Memory B cell (primary cell): ENCODE results near the gene RGS2.
A peak's percentile ranks its signal among the peaks of the same experiment; 100 is the strongest.

Experiments used
- ATAC-seq: fragments of 150-1000 bp; cut with Tn5 transposase; 2 replicates; pipeline ENCODE4 v1.10.0; 2021; ENCODE audit warnings: low read depth, mild to moderate bottlenecking, moderate library complexity
- DNase-seq, 2 donors: peaks; one replicate each; pipeline ENCODE4 v3.0.0; 2022; ENCODE audit warnings: low spot score in 2 of 2
- H3K27ac Mint-ChIP-seq: one replicate; pipeline ENCODE4 v1.8.0; 2022; ENCODE audit warnings: mild to moderate bottlenecking, moderate library complexity, mixed read lengths
- H3K27me3 Mint-ChIP-seq: one replicate; pipeline ENCODE4 v1.8.0; 2022; ENCODE audit warnings: mixed read lengths
- H3K36me3 Mint-ChIP-seq: one replicate; pipeline ENCODE4 v1.8.0; 2022; ENCODE audit warnings: mild to moderate bottlenecking, mixed read lengths
- H3K4me1 Mint-ChIP-seq: one replicate; pipeline ENCODE4 v1.8.0; 2022; ENCODE audit warnings: mixed read lengths
- H3K4me3 Mint-ChIP-seq: one replicate; pipeline ENCODE4 v1.8.0; 2022; ENCODE audit warnings: mild to moderate bottlenecking, moderate library complexity, mixed read lengths
- H3K9me3 Mint-ChIP-seq: one replicate; pipeline ENCODE4 v1.8.0; 2022; ENCODE audit warnings: mixed read lengths

The RGS2 gene, protein sequence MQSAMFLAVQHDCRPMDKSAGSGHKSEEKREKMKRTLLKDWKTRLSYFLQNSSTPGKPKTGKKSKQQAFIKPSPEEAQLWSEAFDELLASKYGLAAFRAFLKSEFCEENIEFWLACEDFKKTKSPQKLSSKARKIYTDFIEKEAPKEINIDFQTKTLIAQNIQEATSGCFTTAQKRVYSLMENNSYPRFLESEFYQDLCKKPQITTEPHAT

DNA sequence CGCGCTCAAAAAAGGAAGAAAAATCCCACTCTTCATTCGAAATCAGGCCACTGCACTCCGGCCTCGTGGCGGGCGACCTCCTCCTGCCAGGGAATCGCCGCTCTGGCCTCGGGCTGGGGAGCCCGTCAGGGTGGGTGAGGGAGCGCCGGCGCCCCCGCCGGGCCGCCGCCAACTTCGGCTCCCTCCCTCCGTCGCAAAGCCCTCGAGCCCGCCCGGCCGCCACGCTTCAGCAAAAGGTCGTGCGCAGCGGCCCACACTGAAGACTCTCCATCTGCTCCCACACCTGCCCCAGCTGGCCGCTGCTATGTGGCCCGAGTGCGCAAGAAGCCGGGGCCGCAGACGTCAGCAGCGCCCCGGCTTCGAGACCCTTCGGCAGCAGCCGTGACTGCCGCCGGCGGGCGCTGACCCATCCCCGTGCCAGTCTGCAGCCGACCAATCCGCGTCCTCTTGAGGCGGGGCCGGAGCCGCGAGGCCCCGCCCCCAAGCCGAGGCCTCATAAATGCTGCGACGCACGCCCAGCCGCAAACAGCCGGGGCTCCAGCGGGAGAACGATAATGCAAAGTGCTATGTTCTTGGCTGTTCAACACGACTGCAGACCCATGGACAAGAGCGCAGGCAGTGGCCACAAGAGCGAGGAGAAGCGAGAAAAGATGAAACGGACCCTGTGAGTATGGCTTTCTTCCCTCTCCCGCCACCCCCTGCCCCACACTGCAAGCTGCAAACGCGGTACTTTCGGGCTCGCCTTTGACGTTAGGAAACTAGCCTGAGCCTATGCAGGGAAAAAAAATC, at the start of gene RGS2:
Gene RGS2 (plus strand): TSS at position 522 of the 789 bp plus-strand sequence. CDS start 33 bp downstream, at position 555.
- H3K4me1 Mint-ChIP-seq, result peaks cover 26% of the 10 kb centered on the region
- peak; percentile 87 to 94 for DNase-seq
- H3K27me3 Mint-ChIP-seq, result no peaks in the 10 kb centered on the region
- peak within 1 kb of the TSS; percentile 97 for H3K27ac Mint-ChIP-seq
- peak; percentile 76 for ATAC-seq
- H3K9me3 Mint-ChIP-seq, result no peaks in the 10 kb centered on the region
- peaks cover 2% of the 10 kb centered on the region for H3K36me3 Mint-ChIP-seq
- H3K4me3 Mint-ChIP-seq, result peak within 1 kb of the TSS; percentile 98

DNA sequence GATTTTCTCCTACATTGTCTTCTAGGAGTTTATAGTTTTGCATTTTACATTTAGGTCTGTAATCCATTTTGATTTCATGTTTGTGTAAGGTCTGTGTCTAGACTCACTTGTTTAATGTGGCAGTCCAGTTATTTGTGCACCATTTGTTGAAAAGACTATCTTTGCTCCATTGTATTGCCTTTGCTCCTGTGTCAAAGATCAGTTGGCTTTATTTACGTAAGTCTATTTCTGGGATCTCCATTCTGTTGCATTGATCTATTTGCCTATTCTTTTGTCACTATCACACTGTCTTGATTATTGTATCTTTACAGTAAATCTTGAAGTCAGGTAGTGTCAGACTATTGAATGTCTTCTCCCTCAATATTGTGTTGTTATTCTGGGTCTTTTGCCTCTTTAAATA, 49.7 kb upstream of the RGS2 start:
- Mint-ChIP-seq H3K9me3 (peaks cover 3% of the 10 kb centered on the region), H3K36me3 (no peaks in the 10 kb centered on the region), H3K4me3 (no peak overlapping the region), H3K27me3 (peaks cover 9% of the 10 kb centered on the region), H3K27ac (no peak overlapping the region), H3K4me1 (no peaks in the 10 kb centered on the region)
- no peak for ATAC-seq
- DNase-seq, result no peak

DNA sequence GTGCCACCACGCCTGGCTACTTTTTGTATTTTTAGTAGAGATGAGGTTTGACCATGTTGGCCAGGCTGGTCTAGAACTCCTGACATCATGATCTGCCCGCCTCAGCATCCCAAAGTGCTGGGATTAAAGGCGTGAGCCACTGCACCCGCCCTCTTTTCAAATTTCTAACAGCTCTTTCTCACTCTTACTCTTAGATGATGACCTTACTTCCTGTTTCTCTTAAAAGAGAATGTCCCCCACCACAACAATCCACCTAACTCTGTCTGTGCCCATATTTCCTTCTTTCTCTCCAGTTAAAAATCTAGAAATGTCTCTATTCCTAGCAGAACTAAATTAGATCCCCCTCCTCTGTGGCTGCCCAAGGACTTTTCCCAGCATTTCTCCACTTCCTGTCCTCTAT, 46.6 kb upstream of the RGS2 start:
- H3K9me3 Mint-ChIP-seq, result peaks cover 3% of the 10 kb centered on the region
- DNase-seq (no peak), ATAC-seq (no peak)
- H3K4me3 Mint-ChIP-seq, result no peak overlapping the region
- peaks cover 10% of the 10 kb centered on the region for H3K27me3 Mint-ChIP-seq
- H3K36me3 Mint-ChIP-seq, result no peaks in the 10 kb centered on the region
- H3K4me1 Mint-ChIP-seq, result no peaks in the 10 kb centered on the region
- H3K27ac Mint-ChIP-seq, result no peak overlapping the region

DNA sequence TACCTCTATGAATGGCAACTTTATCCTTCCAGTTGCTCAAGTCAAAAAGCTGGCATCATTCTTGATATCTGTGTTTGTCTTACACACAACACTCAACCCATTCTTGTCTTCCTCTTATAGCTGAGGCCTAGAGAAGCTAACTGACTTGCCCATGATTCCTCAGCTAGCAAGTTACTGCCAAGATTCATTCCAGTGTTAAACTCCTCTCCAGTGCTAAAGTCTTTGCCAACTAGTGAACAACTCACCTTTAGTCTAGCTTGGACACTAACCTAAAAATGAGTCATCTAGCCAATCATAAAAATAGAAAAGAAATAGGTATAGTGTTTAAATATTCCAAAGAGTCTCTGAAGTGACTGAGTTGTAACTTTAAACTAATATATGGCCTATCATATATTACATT, 45.6 kb upstream of the RGS2 start:
- Mint-ChIP-seq H3K27ac (no peak overlapping the region), H3K9me3 (peaks cover 3% of the 10 kb centered on the region), H3K4me1 (no peaks in the 10 kb centered on the region), H3K27me3 (peaks cover 12% of the 10 kb centered on the region), H3K4me3 (no peak overlapping the region), H3K36me3 (no peaks in the 10 kb centered on the region)
- DNase-seq (no peak), ATAC-seq (no peak)

DNA sequence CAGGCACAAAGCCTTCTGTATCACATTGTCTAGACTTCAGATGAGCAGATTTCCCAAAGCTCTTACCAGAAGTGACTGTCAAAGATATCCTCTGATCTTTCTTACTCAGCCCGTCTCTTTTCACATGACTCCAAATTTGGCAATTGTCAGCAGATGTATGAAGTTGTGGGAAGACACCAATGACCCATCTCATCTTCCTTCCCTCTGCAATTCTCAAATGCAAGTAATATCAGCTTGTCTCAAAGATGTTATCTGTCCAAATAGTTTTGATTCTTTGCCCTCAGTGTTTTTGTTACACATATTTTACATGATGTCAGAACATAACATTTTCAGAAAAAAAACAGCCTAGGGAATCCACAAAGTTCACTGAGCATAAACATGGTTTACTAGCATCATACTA, 45.1 kb upstream of the RGS2 start:
- Mint-ChIP-seq H3K27me3 (peaks cover 12% of the 10 kb centered on the region), H3K36me3 (no peaks in the 10 kb centered on the region), H3K4me1 (no peaks in the 10 kb centered on the region), H3K4me3 (no peak overlapping the region), H3K27ac (no peak overlapping the region), H3K9me3 (peaks cover 1% of the 10 kb centered on the region)
- DNase-seq (no peak), ATAC-seq (no peak)

DNA sequence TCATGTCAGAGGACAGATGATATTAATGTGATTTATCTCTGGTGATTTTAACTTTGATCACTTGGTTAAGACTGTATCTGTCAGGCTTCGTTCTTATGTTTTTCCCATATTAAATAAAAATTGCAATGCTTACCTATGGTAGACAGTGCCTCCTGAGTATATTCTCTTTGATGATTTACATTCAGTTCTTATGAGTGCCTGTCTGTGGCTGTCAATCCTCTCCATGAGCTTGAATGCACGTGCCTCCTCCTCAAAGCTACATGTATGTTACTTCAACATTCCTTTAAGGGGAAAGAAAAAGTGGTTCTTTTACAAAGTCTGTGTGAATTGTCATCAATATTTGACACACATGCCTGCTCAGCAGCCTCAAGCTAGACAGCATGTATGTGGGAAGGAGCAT, 44.2 kb upstream of the RGS2 start:
- DNase-seq, result no peak
- H3K36me3 Mint-ChIP-seq, result no peaks in the 10 kb centered on the region
- H3K27ac Mint-ChIP-seq, result no peak overlapping the region
- H3K27me3 Mint-ChIP-seq, result peaks cover 17% of the 10 kb centered on the region
- H3K9me3 Mint-ChIP-seq, result no peaks in the 10 kb centered on the region
- no peak for ATAC-seq
- no peak overlapping the region for H3K4me3 Mint-ChIP-seq
- H3K4me1 Mint-ChIP-seq, result no peaks in the 10 kb centered on the region

DNA sequence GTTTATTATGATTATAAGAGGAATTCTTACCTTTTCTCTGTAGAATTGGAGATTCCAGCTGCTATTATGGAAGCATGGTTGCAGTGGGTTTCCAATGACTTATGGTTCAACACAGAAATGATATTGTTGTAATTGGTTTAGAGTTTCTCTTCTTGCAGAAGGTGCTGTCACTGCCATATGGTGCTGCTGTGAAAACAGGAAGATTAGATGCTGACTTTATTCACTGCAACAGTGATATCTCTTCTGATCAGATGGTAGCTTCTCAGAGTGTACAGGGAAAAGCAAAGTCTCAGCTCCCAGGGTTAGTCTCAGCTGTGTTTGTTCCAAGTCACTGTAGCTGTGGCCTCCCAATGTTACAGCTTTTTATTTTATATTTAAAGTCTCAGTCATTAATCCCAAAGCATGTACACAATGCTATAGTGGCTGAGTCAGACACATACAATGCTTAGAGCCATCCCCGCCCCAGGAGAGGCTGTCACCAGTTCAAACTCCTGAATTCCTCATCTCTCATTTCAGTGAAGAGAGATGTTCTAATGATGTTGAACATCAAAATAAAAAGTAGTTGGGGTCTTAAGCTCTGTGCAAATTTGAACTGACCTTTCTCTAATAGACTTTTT, 42.7 kb upstream of the RGS2 start:
- no peaks in the 10 kb centered on the region for H3K9me3 Mint-ChIP-seq
- no peak overlapping the region for H3K27ac Mint-ChIP-seq
- DNase-seq (no peak), ATAC-seq (no peak)
- H3K4me1 Mint-ChIP-seq, result no peaks in the 10 kb centered on the region
- peaks cover 17% of the 10 kb centered on the region for H3K27me3 Mint-ChIP-seq
- no peaks in the 10 kb centered on the region for H3K36me3 Mint-ChIP-seq
- no peak overlapping the region for H3K4me3 Mint-ChIP-seq

DNA sequence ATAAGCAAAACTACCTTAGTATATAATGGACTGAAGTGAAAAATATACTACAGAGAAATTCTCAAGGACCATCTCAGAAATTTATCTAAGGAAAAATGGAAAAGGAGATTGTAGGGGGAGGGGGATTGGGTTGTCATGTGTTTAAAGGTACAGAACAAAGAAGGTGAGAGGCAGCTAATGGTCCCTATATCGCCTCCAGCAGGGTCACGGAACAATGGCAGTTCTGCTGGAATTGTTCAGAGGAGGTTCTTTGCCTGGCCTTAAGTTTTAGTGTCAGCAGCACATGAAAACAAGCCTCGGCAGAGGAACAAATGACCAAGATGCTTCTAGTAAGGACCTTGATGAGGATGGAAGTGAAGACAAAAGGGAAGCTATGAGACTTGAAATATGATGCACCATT, 42.0 kb upstream of the RGS2 start:
- Mint-ChIP-seq H3K27me3 (peaks cover 15% of the 10 kb centered on the region), H3K4me1 (no peaks in the 10 kb centered on the region), H3K9me3 (no peaks in the 10 kb centered on the region), H3K4me3 (no peak overlapping the region), H3K27ac (no peak overlapping the region), H3K36me3 (no peaks in the 10 kb centered on the region)
- ATAC-seq (no peak), DNase-seq (no peak)

DNA sequence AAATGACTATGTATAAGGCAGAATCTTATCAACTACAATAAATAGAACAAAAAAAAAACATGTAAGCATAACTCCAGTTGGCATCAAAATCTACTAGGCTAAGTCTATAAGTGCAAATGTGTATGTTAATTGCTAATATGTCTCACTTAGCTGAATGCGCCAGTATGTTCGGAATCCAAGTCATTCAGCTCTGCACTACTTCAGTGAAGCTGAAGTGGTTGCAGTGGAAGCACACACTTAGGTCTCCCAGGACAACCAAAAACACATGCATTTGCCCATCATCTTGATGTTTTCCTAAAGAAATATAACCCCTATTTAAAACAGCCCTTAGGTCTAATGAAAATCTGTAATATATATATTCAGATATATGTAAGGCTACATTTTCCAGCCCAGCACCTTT, 41.0 kb upstream of the RGS2 start:
- H3K27ac Mint-ChIP-seq, result no peak overlapping the region
- no peak overlapping the region for H3K4me3 Mint-ChIP-seq
- ATAC-seq (no peak), DNase-seq (no peak)
- peaks cover 12% of the 10 kb centered on the region for H3K27me3 Mint-ChIP-seq
- H3K4me1 Mint-ChIP-seq, result no peaks in the 10 kb centered on the region
- H3K36me3 Mint-ChIP-seq, result no peaks in the 10 kb centered on the region
- no peaks in the 10 kb centered on the region for H3K9me3 Mint-ChIP-seq

DNA sequence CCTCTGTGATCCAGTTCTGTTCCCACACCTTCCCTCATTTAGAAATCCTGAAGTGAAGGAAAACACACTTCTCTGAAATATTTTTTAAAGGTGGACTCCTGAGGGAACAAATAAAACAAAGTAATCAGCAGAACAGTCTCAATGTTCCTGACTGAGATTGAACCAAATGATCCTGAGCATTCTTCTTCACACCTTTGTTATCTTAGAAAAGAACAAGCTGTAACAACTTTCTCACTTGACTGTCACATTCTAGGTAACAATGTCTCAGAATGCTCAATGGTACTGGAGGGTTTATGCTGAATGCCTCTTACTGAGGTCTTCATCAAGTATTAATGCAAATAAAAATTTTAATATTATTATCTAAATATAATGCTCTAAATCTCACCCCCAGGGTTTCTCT, 40.4 kb upstream of the RGS2 start:
- Mint-ChIP-seq H3K27me3 (peaks cover 10% of the 10 kb centered on the region), H3K4me3 (no peak overlapping the region), H3K27ac (no peak overlapping the region), H3K9me3 (no peaks in the 10 kb centered on the region), H3K36me3 (no peaks in the 10 kb centered on the region), H3K4me1 (no peaks in the 10 kb centered on the region)
- no peak for DNase-seq
- ATAC-seq, result no peak

DNA sequence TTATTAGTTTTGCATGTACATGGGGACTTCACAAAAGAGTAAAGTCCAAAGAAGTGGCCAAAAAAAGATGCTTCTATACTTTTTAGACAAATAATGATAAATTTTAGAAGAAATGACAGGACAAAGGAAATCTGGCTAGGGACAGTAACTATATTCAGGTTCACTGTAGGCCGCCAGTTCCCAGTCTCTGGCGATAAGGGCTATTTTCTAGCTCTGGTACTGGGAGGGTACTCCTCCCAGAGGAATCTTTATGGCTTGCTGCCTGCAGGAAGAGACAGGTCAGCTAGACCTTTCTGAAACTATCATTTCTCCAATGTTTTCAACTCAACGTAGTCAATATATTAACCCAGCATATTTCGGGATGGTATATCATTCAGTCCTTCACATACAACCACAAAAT, 37.5 kb upstream of the RGS2 start:
- Mint-ChIP-seq H3K4me1 (no peaks in the 10 kb centered on the region), H3K9me3 (no peaks in the 10 kb centered on the region), H3K27me3 (peaks cover 10% of the 10 kb centered on the region), H3K4me3 (no peak overlapping the region), H3K27ac (no peak overlapping the region), H3K36me3 (no peaks in the 10 kb centered on the region)
- DNase-seq (no peak), ATAC-seq (no peak)

DNA sequence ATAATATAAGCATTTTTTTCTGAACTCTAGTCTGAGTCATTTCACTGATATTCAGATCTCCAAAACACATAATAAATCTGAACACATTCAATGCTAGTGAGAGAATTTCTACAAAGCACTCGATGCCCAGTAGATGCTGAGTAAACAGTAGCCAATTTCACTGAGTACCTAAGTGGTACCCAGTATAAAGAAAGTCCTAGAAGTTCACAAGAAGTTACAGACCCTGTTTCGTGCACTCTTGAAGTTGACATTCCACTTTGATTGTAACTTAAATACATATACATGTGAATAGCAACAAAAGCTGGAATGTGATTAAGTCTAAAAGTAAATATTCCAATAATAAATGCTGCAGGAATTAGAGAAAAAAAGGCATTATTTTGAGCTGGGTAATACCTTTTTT, 33.2 kb upstream of the RGS2 start:
- Mint-ChIP-seq H3K27ac (no peak overlapping the region), H3K27me3 (peaks cover 2% of the 10 kb centered on the region), H3K4me1 (no peaks in the 10 kb centered on the region), H3K36me3 (no peaks in the 10 kb centered on the region), H3K9me3 (peaks cover 2% of the 10 kb centered on the region), H3K4me3 (no peak overlapping the region)
- DNase-seq (no peak), ATAC-seq (no peak)

DNA sequence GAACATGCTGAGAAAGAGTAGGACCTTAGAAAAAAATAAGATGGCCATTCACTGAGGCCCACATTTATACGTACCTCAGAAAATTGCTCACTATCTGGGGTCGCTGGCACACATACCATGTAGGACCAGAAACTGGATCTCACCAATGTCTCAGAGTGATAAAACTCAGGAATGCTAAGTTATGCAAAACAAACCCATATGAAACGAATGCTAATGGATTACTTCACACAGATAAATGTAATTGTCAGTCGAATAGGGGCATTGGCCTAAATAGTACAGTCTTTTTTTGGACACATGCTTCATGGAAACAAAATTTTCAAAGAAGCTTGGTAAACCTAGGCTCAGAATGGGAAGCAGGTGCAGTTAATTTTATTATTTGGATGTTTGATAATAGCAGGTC, 32.6 kb upstream of the RGS2 start:
- ATAC-seq, result no peak
- Mint-ChIP-seq H3K36me3 (no peaks in the 10 kb centered on the region), H3K4me3 (no peak overlapping the region)

DNA sequence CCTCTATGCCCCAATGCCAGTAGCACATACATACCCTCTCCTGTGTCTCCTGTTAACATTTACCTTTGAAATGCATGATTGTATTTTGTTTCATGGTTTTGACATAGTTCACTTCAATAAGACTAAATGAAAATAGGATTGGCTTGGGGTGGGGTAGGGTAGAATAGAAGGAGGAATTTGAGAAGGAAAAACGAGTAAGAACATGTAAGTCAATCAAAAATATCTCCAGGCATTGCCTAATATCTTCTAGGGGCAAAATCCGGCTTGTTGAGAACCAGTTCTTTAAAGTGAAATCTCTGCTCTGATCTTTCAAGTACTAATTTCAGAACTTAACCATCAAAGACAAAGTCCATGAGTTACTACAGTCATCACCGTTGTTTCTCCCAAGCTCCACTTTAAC, 31.8 kb upstream of the RGS2 start:
- H3K27ac Mint-ChIP-seq, result no peak overlapping the region
- ATAC-seq, result no peak
- DNase-seq, result no peak
- H3K36me3 Mint-ChIP-seq, result no peaks in the 10 kb centered on the region
- H3K4me1 Mint-ChIP-seq, result no peaks in the 10 kb centered on the region
- no peak overlapping the region for H3K4me3 Mint-ChIP-seq
- peaks cover 2% of the 10 kb centered on the region for H3K9me3 Mint-ChIP-seq
- peaks cover 1% of the 10 kb centered on the region for H3K27me3 Mint-ChIP-seq

More for the DNA sequence above, 32.6 kb upstream of the RGS2 start:
- H3K4me1 Mint-ChIP-seq, result no peaks in the 10 kb centered on the region
- H3K27ac Mint-ChIP-seq, result no peak overlapping the region
- H3K27me3 Mint-ChIP-seq, result peaks cover 2% of the 10 kb centered on the region
- DNase-seq, result no peak
- peaks cover 2% of the 10 kb centered on the region for H3K9me3 Mint-ChIP-seq
